ENCODE measurements around the gene CACNA1B.

Gene CACNA1B

DNA sequence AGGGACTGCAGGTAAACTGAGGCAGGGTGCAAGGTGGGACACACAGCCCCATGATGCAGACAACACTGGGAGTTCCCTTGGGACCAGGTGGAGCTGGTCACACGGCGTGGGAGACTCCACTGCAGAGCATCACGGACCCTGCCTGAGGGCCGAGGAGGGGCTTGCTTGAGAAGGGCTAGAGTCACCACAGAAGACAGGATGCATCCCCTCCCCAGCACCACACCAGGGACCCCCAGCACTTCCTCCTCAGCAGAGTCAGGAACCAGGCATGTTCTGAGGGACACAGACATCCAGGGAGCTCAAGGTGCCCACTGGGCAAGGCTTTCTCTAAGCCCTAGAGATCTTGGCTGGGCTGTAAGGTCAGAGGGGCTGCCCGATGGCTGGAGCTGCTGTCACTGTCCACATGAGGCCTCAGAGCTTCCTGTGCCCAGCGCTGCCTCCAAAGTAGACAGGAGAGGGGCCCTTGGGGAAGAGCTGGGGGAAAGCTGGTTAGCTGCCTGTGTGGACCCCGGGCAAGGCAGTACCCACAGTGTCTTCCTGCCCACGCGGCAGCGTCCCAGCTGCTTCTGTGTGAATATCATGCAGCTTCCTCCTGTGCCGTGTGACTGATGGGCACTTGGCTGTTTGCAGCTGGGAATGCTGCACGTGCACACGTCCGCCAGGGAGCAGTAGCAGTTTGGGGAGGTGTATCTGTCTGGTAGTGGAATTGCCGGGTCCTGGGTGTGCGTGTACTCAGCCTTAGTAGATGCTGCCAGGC lies 176.6 kb downstream of the CACNA1B start:
- TF ChIP-seq CREB1 (IDR thresholded peaks at IDR 0.05; ENCODE audit: low read depth) (no peak), EP300 (IDR thresholded peaks at IDR 0.05; ENCODE audit: borderline replicate concordance) (no peak), YY1 (IDR thresholded peaks at IDR 0.05; ENCODE audit: low read depth) (no peak), RAD21 (IDR thresholded peaks at IDR 0.05; ENCODE audit: low read depth) (no peak)
- TF ChIP-seq, protein P1, sequence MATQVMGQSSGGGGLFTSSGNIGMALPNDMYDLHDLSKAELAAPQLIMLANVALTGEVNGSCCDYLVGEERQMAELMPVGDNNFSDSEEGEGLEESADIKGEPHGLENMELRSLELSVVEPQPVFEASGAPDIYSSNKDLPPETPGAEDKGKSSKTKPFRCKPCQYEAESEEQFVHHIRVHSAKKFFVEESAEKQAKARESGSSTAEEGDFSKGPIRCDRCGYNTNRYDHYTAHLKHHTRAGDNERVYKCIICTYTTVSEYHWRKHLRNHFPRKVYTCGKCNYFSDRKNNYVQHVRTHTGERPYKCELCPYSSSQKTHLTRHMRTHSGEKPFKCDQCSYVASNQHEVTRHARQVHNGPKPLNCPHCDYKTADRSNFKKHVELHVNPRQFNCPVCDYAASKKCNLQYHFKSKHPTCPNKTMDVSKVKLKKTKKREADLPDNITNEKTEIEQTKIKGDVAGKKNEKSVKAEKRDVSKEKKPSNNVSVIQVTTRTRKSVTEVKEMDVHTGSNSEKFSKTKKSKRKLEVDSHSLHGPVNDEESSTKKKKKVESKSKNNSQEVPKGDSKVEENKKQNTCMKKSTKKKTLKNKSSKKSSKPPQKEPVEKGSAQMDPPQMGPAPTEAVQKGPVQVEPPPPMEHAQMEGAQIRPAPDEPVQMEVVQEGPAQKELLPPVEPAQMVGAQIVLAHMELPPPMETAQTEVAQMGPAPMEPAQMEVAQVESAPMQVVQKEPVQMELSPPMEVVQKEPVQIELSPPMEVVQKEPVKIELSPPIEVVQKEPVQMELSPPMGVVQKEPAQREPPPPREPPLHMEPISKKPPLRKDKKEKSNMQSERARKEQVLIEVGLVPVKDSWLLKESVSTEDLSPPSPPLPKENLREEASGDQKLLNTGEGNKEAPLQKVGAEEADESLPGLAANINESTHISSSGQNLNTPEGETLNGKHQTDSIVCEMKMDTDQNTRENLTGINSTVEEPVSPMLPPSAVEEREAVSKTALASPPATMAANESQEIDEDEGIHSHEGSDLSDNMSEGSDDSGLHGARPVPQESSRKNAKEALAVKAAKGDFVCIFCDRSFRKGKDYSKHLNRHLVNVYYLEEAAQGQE (IDR thresholded peaks at IDR 0.05; ENCODE audit: low read depth) = no peak

DNA sequence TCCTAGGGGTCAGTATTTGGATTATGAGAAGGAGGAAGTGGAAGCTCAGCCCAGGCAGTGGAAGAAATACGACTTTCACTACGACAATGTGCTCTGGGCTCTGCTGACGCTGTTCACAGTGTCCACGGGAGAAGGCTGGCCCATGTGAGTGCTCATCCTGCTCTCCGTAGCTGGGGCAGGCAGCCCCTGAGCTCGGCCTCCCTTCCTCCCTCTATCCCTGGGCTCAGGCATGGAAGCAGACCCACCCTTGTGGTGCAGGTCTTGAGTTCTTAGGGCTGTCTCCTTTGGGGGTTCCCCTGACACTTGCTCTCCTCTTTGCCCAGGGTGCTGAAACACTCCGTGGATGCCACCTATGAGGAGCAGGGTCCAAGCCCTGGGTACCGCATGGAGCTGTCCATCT lies 180.1 kb downstream of the CACNA1B start:
- TF ChIP-seq, protein P2, sequence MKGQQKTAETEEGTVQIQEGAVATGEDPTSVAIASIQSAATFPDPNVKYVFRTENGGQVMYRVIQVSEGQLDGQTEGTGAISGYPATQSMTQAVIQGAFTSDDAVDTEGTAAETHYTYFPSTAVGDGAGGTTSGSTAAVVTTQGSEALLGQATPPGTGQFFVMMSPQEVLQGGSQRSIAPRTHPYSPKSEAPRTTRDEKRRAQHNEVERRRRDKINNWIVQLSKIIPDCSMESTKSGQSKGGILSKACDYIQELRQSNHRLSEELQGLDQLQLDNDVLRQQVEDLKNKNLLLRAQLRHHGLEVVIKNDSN (IDR thresholded peaks at IDR 0.05) = no peak
- no peak for TF ChIP-seq TCF12 (IDR thresholded peaks at IDR 0.05; ENCODE audit: low read depth)
- TF ChIP-seq TEAD4 (IDR thresholded peaks at IDR 0.05) = no peak
- TF ChIP-seq EP300 (IDR thresholded peaks at IDR 0.05; ENCODE audit: borderline replicate concordance) = no peak
- no peak for TF ChIP-seq TAF1 (IDR thresholded peaks at IDR 0.05; ENCODE audit: low read depth)
- no peak for TF ChIP-seq RAD21 (IDR thresholded peaks at IDR 0.05; ENCODE audit: low read depth)
- TF ChIP-seq YY1 (IDR thresholded peaks at IDR 0.05; ENCODE audit: low read depth) = no peak
- TF ChIP-seq ZBTB7A (IDR thresholded peaks at IDR 0.05; ENCODE audit: low read depth) = no peak
- no peak for TF ChIP-seq CREB1 (IDR thresholded peaks at IDR 0.05; ENCODE audit: low read depth)
- TF ChIP-seq CEBPB (IDR thresholded peaks at IDR 0.05) = no peak
- TF ChIP-seq, protein P1 (IDR thresholded peaks at IDR 0.05; ENCODE audit: low read depth) = no peak
- TF ChIP-seq, protein P3, sequence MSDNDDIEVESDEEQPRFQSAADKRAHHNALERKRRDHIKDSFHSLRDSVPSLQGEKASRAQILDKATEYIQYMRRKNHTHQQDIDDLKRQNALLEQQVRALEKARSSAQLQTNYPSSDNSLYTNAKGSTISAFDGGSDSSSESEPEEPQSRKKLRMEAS (IDR thresholded peaks at IDR 0.05) = no peak
- TF ChIP-seq NFIC (IDR thresholded peaks at IDR 0.05) = no peak
- TF ChIP-seq FOXM1 (IDR thresholded peaks at IDR 0.05; ENCODE audit: borderline replicate concordance, low read depth) = no peak
- no peak for TF ChIP-seq EGR1 (IDR thresholded peaks at IDR 0.05)

DNA sequence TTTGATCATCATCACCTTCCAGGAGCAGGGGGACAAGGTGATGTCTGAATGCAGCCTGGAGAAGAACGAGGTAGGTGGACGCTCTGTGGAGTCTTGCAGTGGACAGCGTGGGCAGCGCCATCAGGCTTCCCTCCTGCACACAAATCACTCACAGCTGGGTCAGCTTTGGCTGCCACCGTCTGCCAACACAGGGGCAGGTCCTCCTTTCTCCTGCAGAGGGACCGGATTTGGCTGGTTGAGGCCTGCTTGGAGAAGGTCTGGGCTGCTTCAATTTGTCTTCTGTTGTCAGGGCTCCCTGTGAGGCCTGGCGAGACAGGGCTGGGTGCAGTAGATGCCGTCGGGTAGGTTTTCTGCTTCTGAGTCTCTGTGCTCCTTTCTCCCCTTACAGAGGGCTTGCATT lies 180.6 kb downstream of the CACNA1B start:
- TF ChIP-seq, protein P1 (IDR thresholded peaks at IDR 0.05; ENCODE audit: low read depth) = no peak
- TF ChIP-seq EP300 (IDR thresholded peaks at IDR 0.05; ENCODE audit: borderline replicate concordance) = no peak
- TF ChIP-seq RAD21 (IDR thresholded peaks at IDR 0.05; ENCODE audit: low read depth) = no peak
- TF ChIP-seq, protein P3 (IDR thresholded peaks at IDR 0.05) = no peak
- TF ChIP-seq TCF12 (IDR thresholded peaks at IDR 0.05; ENCODE audit: low read depth) = no peak

DNA sequence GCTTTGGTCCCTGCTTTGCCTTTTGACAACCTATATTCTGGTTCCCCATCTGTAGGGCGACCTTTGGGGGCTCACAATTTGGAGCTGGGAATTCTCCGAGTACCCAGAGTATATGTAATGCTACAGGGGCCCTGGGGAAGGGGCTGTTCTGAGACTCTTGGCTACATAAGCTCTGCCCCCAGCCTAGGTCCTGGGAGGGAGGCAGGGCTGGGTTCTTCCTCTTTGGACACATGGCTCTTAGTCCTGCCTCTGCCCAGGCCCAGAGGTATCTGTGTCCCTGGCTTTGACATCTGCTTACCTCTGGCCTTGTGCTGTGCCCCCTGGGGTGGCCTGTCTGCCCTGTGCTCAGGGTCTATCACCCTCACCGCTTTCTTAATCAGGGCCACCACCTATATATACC lies 181.6 kb downstream of the CACNA1B start:
- TF ChIP-seq TCF12 (IDR thresholded peaks at IDR 0.05; ENCODE audit: low read depth) (no peak), EGR1 (IDR thresholded peaks at IDR 0.05) (no peak)
- TF ChIP-seq, protein P3 (IDR thresholded peaks at IDR 0.05) = no peak

DNA sequence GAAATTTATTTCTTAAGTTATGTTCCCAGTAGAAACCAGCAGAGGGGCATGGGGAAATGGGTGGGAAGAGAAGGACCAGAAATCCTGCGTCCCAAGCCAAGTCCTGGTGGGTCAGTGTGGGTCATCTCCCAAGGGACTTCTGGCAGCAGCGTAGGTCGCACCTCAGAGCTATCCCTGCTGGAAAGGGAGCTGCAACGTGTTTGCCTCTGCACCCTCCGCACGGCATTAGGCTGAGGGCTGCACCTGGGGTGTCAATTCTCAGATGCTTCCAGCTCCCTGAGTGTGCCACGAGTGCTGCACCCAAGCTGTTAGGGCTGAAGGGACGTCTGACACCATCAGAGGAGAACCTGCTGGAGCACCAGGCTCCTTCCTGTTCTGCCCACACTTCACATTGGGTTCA lies 182.8 kb downstream of the CACNA1B start:
- TF ChIP-seq EP300 (IDR thresholded peaks at IDR 0.05; ENCODE audit: borderline replicate concordance) (no peak), CEBPB (IDR thresholded peaks at IDR 0.05) (no peak), NFIC (IDR thresholded peaks at IDR 0.05) (no peak), TAF1 (IDR thresholded peaks at IDR 0.05; ENCODE audit: low read depth) (no peak), EGR1 (IDR thresholded peaks at IDR 0.05) (no peak), YY1 (IDR thresholded peaks at IDR 0.05; ENCODE audit: low read depth) (no peak), TCF12 (IDR thresholded peaks at IDR 0.05; ENCODE audit: low read depth) (no peak), ZBTB7A (IDR thresholded peaks at IDR 0.05; ENCODE audit: low read depth) (no peak), RAD21 (IDR thresholded peaks at IDR 0.05; ENCODE audit: low read depth) (no peak), FOXM1 (IDR thresholded peaks at IDR 0.05; ENCODE audit: borderline replicate concordance, low read depth) (no peak), TEAD4 (IDR thresholded peaks at IDR 0.05) (no peak)
- TF ChIP-seq, protein P3 (IDR thresholded peaks at IDR 0.05) = no peak
- TF ChIP-seq, protein P2 (IDR thresholded peaks at IDR 0.05) = no peak
- TF ChIP-seq, protein P1 (IDR thresholded peaks at IDR 0.05; ENCODE audit: low read depth) = no peak

Measured in Ishikawa (cell line).